DMS153 treated with DMSO at 0.1 percent for 48 hours (cell line): Measurements from ENCODE around the gene DRD2.
A peak's percentile ranks its signal among the peaks of the same experiment; 100 is the strongest.
"Not testable (repeated sequence)": the region's sequence is repeated elsewhere in the genome, so short reads cannot be mapped to it uniquely, and the experiment has no call there.

Source experiments
- DNase-seq: peaks from one replicate; lab custom pipeline; 2025; ENCODE audit not compliant: unreplicated experiment; lab: John Stamatoyannopoulos, UW

Gene DRD2

GRCh38 chr11:113475160-113475761, at the start of gene DRD2:
TSS of gene DRD2 (minus strand) at chr11:113475398. CDS start at chr11:113424651, 50,747 bp downstream.
- DNase-seq = no peak

- DNase-seq = not testable (repeated sequence)
These were observed 48.7 kb upstream of the DRD2 start for GRCh38 chr11:113523906-113524305.

- no peak for DNase-seq
These were observed 46.7 kb upstream of the DRD2 start for GRCh38 chr11:113521737-113522517.

- DNase-seq = no peak
These were observed 44.9 kb upstream of the DRD2 start for GRCh38 chr11:113519989-113520613.

- no peak for DNase-seq
These were observed 43.7 kb upstream of the DRD2 start for GRCh38 chr11:113518716-113519495.

GRCh38 chr11:113517361-113517760, 42.2 kb upstream of the DRD2 start:
- DNase-seq = no peak

GRCh38 chr11:113514856-113515255, 39.7 kb upstream of the DRD2 start:
- DNase-seq = no peak

- DNase-seq = no peak
These were observed 32.1 kb upstream of the DRD2 start for GRCh38 chr11:113507341-113507740.

- no peak for DNase-seq
These were observed 31.7 kb upstream of the DRD2 start for GRCh38 chr11:113506893-113507292.

GRCh38 chr11:113506461-113506860, 31.3 kb upstream of the DRD2 start:
- no peak for DNase-seq

GRCh38 chr11:113505541-113506375, 30.6 kb upstream of the DRD2 start:
- peak; percentile 73 for DNase-seq

GRCh38 chr11:113505046-113505445, 29.8 kb upstream of the DRD2 start:
- DNase-seq = no peak

- DNase-seq = peak; percentile 10
These were observed 29.4 kb upstream of the DRD2 start for GRCh38 chr11:113504586-113504985.

GRCh38 chr11:113504071-113504470, 28.9 kb upstream of the DRD2 start:
- DNase-seq = no peak

- DNase-seq = no peak
These were observed 22.1 kb upstream of the DRD2 start for GRCh38 chr11:113497066-113497910.

- no peak for DNase-seq
These were observed 20.9 kb upstream of the DRD2 start for GRCh38 chr11:113496026-113496651.

GRCh38 chr11:113494021-113494420, 18.8 kb upstream of the DRD2 start:
- no peak for DNase-seq

- no peak for DNase-seq
These were observed 18.0 kb upstream of the DRD2 start for GRCh38 chr11:113493206-113493605.

- DNase-seq = no peak
These were observed 13.7 kb upstream of the DRD2 start for GRCh38 chr11:113488931-113489351.
